ENCODE data around the gene USP43.

DNA sequence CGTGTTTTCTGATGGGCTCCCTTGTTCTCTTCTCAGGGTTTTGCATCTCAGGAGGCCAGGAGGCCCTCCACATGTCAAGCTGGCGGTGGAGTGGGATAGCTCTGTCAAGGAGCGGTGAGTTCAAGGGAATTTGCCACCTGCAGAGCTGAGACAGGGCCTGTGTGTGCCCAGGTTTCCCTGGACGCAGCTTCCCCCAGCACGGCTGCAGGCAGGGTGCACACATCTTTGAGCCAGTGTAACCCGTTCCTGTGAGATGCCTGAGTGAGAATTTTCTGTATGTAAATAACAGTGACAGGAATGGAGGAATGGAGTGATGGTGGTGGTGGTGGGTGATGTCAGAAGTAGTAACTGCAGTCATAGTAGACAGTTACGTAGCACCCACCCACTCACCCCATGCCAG, 54.8 kb downstream of the USP43 start:
- TF ChIP-seq, protein P1, sequence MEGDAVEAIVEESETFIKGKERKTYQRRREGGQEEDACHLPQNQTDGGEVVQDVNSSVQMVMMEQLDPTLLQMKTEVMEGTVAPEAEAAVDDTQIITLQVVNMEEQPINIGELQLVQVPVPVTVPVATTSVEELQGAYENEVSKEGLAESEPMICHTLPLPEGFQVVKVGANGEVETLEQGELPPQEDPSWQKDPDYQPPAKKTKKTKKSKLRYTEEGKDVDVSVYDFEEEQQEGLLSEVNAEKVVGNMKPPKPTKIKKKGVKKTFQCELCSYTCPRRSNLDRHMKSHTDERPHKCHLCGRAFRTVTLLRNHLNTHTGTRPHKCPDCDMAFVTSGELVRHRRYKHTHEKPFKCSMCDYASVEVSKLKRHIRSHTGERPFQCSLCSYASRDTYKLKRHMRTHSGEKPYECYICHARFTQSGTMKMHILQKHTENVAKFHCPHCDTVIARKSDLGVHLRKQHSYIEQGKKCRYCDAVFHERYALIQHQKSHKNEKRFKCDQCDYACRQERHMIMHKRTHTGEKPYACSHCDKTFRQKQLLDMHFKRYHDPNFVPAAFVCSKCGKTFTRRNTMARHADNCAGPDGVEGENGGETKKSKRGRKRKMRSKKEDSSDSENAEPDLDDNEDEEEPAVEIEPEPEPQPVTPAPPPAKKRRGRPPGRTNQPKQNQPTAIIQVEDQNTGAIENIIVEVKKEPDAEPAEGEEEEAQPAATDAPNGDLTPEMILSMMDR (IDR thresholded peaks at IDR 0.05), result no peak
- TF ChIP-seq POLR2A (IDR thresholded peaks at IDR 0.05), result no peak
